ENCODE measurements around the gene VPS26C.

Gene VPS26C

GRCh38 chr21:37193676-37194075 is 73.5 kb downstream of the VPS26C start:
- Histone ChIP-seq H3K4me1 (ENCODE audit: control insufficient read depth, low read length) (no peaks in the 10 kb centered on the region), H3K79me2 (ENCODE audit: control insufficient read depth, low read length) (no peaks in the 10 kb centered on the region), H3K36me3 (ENCODE audit: control insufficient read depth, low read length) (peaks cover 64% of the 10 kb centered on the region), H3K27ac (ENCODE audit: low read depth, low read length) (no peak overlapping the region), H3K4me3 (ENCODE audit: low read length) (no peak overlapping the region), H3F3A (ENCODE audit: control insufficient read depth, insufficient read depth) (no peaks in the 10 kb centered on the region), H4K20me1 (ENCODE audit: control insufficient read depth, insufficient read depth, low read depth, low read length) (no peaks in the 10 kb centered on the region), H3K9me3 (ENCODE audit: control insufficient read depth, insufficient read depth, low read length) (no peaks in the 10 kb centered on the region), H3K27me3 (ENCODE audit: control insufficient read depth, low read length) (no peaks in the 10 kb centered on the region), H3K4me2 (ENCODE audit: low read length) (no peak overlapping the region), H3K9me2 (replicated peaks; ENCODE audit: control insufficient read depth, low read length) (no peaks in the 10 kb centered on the region)
- no peak for TF ChIP-seq CTCF (IDR thresholded peaks at IDR 0.05; ENCODE audit: low read depth, low read length, poor library complexity, severe bottlenecking)
- TF ChIP-seq EZH2phosphoT487 (IDR thresholded peaks at IDR 0.05; ENCODE audit: borderline replicate concordance, low read length): no peak

- TF ChIP-seq CTCF (IDR thresholded peaks at IDR 0.05; ENCODE audit: low read depth, low read length, poor library complexity, severe bottlenecking) (no peak), EZH2phosphoT487 (IDR thresholded peaks at IDR 0.05; ENCODE audit: borderline replicate concordance, low read length) (no peak)
- H4K20me1 ChIP-seq (ENCODE audit: control insufficient read depth, insufficient read depth, low read depth, low read length): no peaks in the 10 kb centered on the region
- H3K27ac ChIP-seq (ENCODE audit: low read depth, low read length): no peak overlapping the region
- H3K79me2 ChIP-seq (ENCODE audit: control insufficient read depth, low read length): no peaks in the 10 kb centered on the region
- H3F3A ChIP-seq (ENCODE audit: control insufficient read depth, insufficient read depth): no peaks in the 10 kb centered on the region
- peaks cover 65% of the 10 kb centered on the region for H3K36me3 ChIP-seq (ENCODE audit: control insufficient read depth, low read length)
- H3K27me3 ChIP-seq (ENCODE audit: control insufficient read depth, low read length): no peaks in the 10 kb centered on the region
- H3K9me2 ChIP-seq (replicated peaks; ENCODE audit: control insufficient read depth, low read length): no peaks in the 10 kb centered on the region
- no peak overlapping the region for H3K4me3 ChIP-seq (ENCODE audit: low read length)
- no peak overlapping the region for H3K4me2 ChIP-seq (ENCODE audit: low read length)
- no peaks in the 10 kb centered on the region for H3K4me1 ChIP-seq (ENCODE audit: control insufficient read depth, low read length)
- H3K9me3 ChIP-seq (ENCODE audit: control insufficient read depth, insufficient read depth, low read length): no peaks in the 10 kb centered on the region
Measured at GRCh38 chr21:37193006-37193405, 74.1 kb downstream of the VPS26C start.

GRCh38 chr21:37192019-37192418 is 75.1 kb downstream of the VPS26C start:
- no peak overlapping the region for H3K4me3 ChIP-seq (ENCODE audit: low read length)
- no peaks in the 10 kb centered on the region for H4K20me1 ChIP-seq (ENCODE audit: control insufficient read depth, insufficient read depth, low read depth, low read length)
- no peak overlapping the region for H3K4me2 ChIP-seq (ENCODE audit: low read length)
- H3K27me3 ChIP-seq (ENCODE audit: control insufficient read depth, low read length): no peaks in the 10 kb centered on the region
- H3K9me3 ChIP-seq (ENCODE audit: control insufficient read depth, insufficient read depth, low read length): no peaks in the 10 kb centered on the region
- TF ChIP-seq EZH2phosphoT487 (IDR thresholded peaks at IDR 0.05; ENCODE audit: borderline replicate concordance, low read length) (no peak), CTCF (IDR thresholded peaks at IDR 0.05; ENCODE audit: low read depth, low read length, poor library complexity, severe bottlenecking) (no peak)
- no peaks in the 10 kb centered on the region for H3K4me1 ChIP-seq (ENCODE audit: control insufficient read depth, low read length)
- H3K36me3 ChIP-seq (ENCODE audit: control insufficient read depth, low read length): peaks cover 72% of the 10 kb centered on the region
- H3K9me2 ChIP-seq (replicated peaks; ENCODE audit: control insufficient read depth, low read length): no peaks in the 10 kb centered on the region
- no peak overlapping the region for H3K27ac ChIP-seq (ENCODE audit: low read depth, low read length)
- H3F3A ChIP-seq (ENCODE audit: control insufficient read depth, insufficient read depth): no peaks in the 10 kb centered on the region
- no peaks in the 10 kb centered on the region for H3K79me2 ChIP-seq (ENCODE audit: control insufficient read depth, low read length)

GRCh38 chr21:37188825-37189224 is 78.3 kb downstream of the VPS26C start:
- Histone ChIP-seq H3F3A (ENCODE audit: control insufficient read depth, insufficient read depth) (no peaks in the 10 kb centered on the region), H3K4me1 (ENCODE audit: control insufficient read depth, low read length) (no peaks in the 10 kb centered on the region), H3K27ac (ENCODE audit: low read depth, low read length) (no peak overlapping the region), H3K79me2 (ENCODE audit: control insufficient read depth, low read length) (no peaks in the 10 kb centered on the region), H3K36me3 (ENCODE audit: control insufficient read depth, low read length) (peaks cover 57% of the 10 kb centered on the region), H3K4me2 (ENCODE audit: low read length) (no peak overlapping the region), H4K20me1 (ENCODE audit: control insufficient read depth, insufficient read depth, low read depth, low read length) (no peaks in the 10 kb centered on the region), H3K9me2 (replicated peaks; ENCODE audit: control insufficient read depth, low read length) (no peaks in the 10 kb centered on the region), H3K9me3 (ENCODE audit: control insufficient read depth, insufficient read depth, low read length) (no peaks in the 10 kb centered on the region), H3K27me3 (ENCODE audit: control insufficient read depth, low read length) (no peaks in the 10 kb centered on the region), H3K4me3 (ENCODE audit: low read length) (no peak overlapping the region)
- TF ChIP-seq CTCF (IDR thresholded peaks at IDR 0.05; ENCODE audit: low read depth, low read length, poor library complexity, severe bottlenecking) (no peak), EZH2phosphoT487 (IDR thresholded peaks at IDR 0.05; ENCODE audit: borderline replicate concordance, low read length) (no peak)
